NOMO-1 (cell line): ENCODE measurements around the gene SH3GL1.

ENCODE experiments used
- DNase-seq, 2 experiments: peaks; one replicate each; lab custom pipeline; 2025; ENCODE audit not compliant: unreplicated experiment in 2 of 2; lab: John Stamatoyannopoulos, UW

SH3GL1 gene

GRCh38 chr19:4432918-4433506 is 32.7 kb upstream of the SH3GL1 start:
- DNase-seq = no peak

GRCh38 chr19:4431808-4432674 is 31.7 kb upstream of the SH3GL1 start:
- DNase-seq = peak; percentile 73 to 76

- DNase-seq = no peak
Observed at GRCh38 chr19:4431296-4431695, 30.9 kb upstream of the SH3GL1 start.

GRCh38 chr19:4430760-4431159 is 30.4 kb upstream of the SH3GL1 start:
- peak; percentile 54 to 86 for DNase-seq

GRCh38 chr19:4429771-4430171 is 29.4 kb upstream of the SH3GL1 start:
- DNase-seq = no peak

GRCh38 chr19:4429256-4429655 is 28.9 kb upstream of the SH3GL1 start:
- DNase-seq = no peak

- no peak for DNase-seq
Observed at GRCh38 chr19:4428326-4428975, 28.1 kb upstream of the SH3GL1 start.

GRCh38 chr19:4425537-4425936 is 25.2 kb upstream of the SH3GL1 start:
- no peak for DNase-seq

GRCh38 chr19:4423416-4424126 is 23.2 kb upstream of the SH3GL1 start:
- DNase-seq = no peak

- no peak for DNase-seq
Observed at GRCh38 chr19:4416268-4416667, 15.9 kb upstream of the SH3GL1 start.

GRCh38 chr19:4415352-4415751 is 15.0 kb upstream of the SH3GL1 start:
- no peak for DNase-seq

- no peak for DNase-seq
Observed at GRCh38 chr19:4414800-4415321, 14.5 kb upstream of the SH3GL1 start.

- no peak for DNase-seq
Observed at GRCh38 chr19:4414144-4414799, 13.9 kb upstream of the SH3GL1 start.

- no peak for DNase-seq
Observed at GRCh38 chr19:4413588-4413987, 13.2 kb upstream of the SH3GL1 start.

- DNase-seq = no peak
Observed at GRCh38 chr19:4409123-4409933, 9.0 kb upstream of the SH3GL1 start.

- DNase-seq = no peak
Observed at GRCh38 chr19:4406626-4407025, 6.3 kb upstream of the SH3GL1 start.

GRCh38 chr19:4405977-4406376 is 5.6 kb upstream of the SH3GL1 start:
- no peak for DNase-seq

GRCh38 chr19:4403005-4403761 is 2.8 kb upstream of the SH3GL1 start:
- peak; percentile 7 to 20 for DNase-seq
